ENCODE data around the gene DCTPP1.

DNA sequence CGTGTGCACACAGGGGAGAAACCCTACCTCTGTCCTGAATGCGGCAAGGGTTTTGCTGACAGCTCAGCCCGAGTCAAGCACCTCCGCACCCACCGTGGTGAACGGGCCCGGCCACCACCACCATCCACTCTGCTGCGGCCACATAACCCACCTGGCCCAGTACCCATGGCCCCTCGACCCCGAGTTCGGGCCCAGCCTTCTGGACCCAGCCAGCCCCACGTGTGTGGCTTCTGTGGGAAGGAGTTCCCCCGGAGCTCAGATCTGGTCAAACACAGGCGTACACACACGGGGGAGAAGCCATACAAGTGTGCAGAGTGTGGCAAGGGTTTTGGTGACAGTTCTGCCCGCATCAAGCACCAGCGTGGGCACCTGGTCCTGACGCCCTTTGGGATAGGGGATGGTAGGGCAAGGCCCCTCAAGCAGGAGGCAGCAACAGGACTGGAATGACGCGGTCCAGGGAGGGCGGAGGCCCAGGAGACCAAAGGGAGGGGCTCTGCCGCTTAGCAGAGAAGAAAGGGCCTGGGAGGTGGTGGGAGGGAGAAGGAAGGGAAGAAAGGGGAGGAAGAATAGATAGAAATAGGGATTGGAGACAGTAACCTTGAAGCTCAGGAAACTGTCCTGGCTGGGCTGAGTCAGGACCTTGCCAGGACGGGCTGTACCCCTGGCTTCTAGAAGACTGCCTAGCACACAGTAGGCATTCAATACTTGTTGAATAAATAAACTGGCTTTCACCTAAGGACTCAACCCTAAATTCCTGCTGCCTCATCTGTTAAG is 31.0 kb downstream of the DCTPP1 start:
- no peak for TF ChIP-seq POLR2A (IDR thresholded peaks at IDR 0.05; ENCODE audit: low read depth, low read length)
- no peak for TF ChIP-seq POLR2AphosphoS5 (IDR thresholded peaks at IDR 0.05; ENCODE audit: low read depth, low read length)
- no peak for TF ChIP-seq TAF1 (IDR thresholded peaks at IDR 0.05; ENCODE audit: borderline replicate concordance, low read depth, low read length)

Data from GM12892 (cell line).